Measurements from ENCODE around the gene MLN.

The MLN gene

GRCh38 chr6:33758815-33759216, 45.0 kb downstream of the MLN start:
- Histone ChIP-seq H3K9me3 (ENCODE audit: insufficient read depth, low read length) (no peaks in the 10 kb centered on the region), H3K9ac (ENCODE audit: low read length) (no peak overlapping the region), H3K27ac (ENCODE audit: low read length) (no peak overlapping the region), H3K4me3 (ENCODE audit: low read length) (no peak overlapping the region), H3K4me2 (ENCODE audit: low read length) (no peak overlapping the region), H3K79me2 (ENCODE audit: low read length) (no peaks in the 10 kb centered on the region), H3K36me3 (replicated peaks; ENCODE audit: low read depth, low read length) (no peaks in the 10 kb centered on the region), H2AFZ (ENCODE audit: low read depth, low read length) (no peak overlapping the region), H3K27me3 (ENCODE audit: low read depth, low read length) (peaks cover 5% of the 10 kb centered on the region), H3K4me1 (ENCODE audit: low read length) (peaks cover 12% of the 10 kb centered on the region), H4K20me1 (ENCODE audit: insufficient read depth, low read length) (no peaks in the 10 kb centered on the region)
- no peak for TF ChIP-seq EZH2phosphoT487 (IDR thresholded peaks at IDR 0.05; ENCODE audit: low read depth)

GRCh38 chr6:33757906-33758305, 45.9 kb downstream of the MLN start:
- H2AFZ ChIP-seq (ENCODE audit: low read depth, low read length): no peak overlapping the region
- peaks cover 5% of the 10 kb centered on the region for H3K27me3 ChIP-seq (ENCODE audit: low read depth, low read length)
- no peak overlapping the region for H3K4me2 ChIP-seq (ENCODE audit: low read length)
- no peaks in the 10 kb centered on the region for H3K36me3 ChIP-seq (replicated peaks; ENCODE audit: low read depth, low read length)
- peaks cover 12% of the 10 kb centered on the region for H3K4me1 ChIP-seq (ENCODE audit: low read length)
- no peak overlapping the region for H3K4me3 ChIP-seq (ENCODE audit: low read length)
- TF ChIP-seq, protein P1, sequence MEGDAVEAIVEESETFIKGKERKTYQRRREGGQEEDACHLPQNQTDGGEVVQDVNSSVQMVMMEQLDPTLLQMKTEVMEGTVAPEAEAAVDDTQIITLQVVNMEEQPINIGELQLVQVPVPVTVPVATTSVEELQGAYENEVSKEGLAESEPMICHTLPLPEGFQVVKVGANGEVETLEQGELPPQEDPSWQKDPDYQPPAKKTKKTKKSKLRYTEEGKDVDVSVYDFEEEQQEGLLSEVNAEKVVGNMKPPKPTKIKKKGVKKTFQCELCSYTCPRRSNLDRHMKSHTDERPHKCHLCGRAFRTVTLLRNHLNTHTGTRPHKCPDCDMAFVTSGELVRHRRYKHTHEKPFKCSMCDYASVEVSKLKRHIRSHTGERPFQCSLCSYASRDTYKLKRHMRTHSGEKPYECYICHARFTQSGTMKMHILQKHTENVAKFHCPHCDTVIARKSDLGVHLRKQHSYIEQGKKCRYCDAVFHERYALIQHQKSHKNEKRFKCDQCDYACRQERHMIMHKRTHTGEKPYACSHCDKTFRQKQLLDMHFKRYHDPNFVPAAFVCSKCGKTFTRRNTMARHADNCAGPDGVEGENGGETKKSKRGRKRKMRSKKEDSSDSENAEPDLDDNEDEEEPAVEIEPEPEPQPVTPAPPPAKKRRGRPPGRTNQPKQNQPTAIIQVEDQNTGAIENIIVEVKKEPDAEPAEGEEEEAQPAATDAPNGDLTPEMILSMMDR (IDR thresholded peaks at IDR 0.05; ENCODE audit: low read depth, low read length): no peak
- TF ChIP-seq EZH2phosphoT487 (IDR thresholded peaks at IDR 0.05; ENCODE audit: low read depth): no peak
- H3K27ac ChIP-seq (ENCODE audit: low read length): no peak overlapping the region
- H3K79me2 ChIP-seq (ENCODE audit: low read length): no peaks in the 10 kb centered on the region
- no peak overlapping the region for H3K9ac ChIP-seq (ENCODE audit: low read length)
- no peaks in the 10 kb centered on the region for H3K9me3 ChIP-seq (ENCODE audit: insufficient read depth, low read length)
- no peaks in the 10 kb centered on the region for H4K20me1 ChIP-seq (ENCODE audit: insufficient read depth, low read length)

GRCh38 chr6:33757113-33757512, 46.7 kb downstream of the MLN start:
- no peak for TF ChIP-seq EZH2phosphoT487 (IDR thresholded peaks at IDR 0.05; ENCODE audit: low read depth)
- TF ChIP-seq, protein P1 (IDR thresholded peaks at IDR 0.05; ENCODE audit: low read depth, low read length): no peak
- Histone ChIP-seq H3K27ac (ENCODE audit: low read length) (no peak overlapping the region), H3K9me3 (ENCODE audit: insufficient read depth, low read length) (no peaks in the 10 kb centered on the region), H3K4me2 (ENCODE audit: low read length) (no peak overlapping the region), H2AFZ (ENCODE audit: low read depth, low read length) (no peak overlapping the region), H3K27me3 (ENCODE audit: low read depth, low read length) (peaks cover 5% of the 10 kb centered on the region), H3K4me3 (ENCODE audit: low read length) (no peak overlapping the region), H3K4me1 (ENCODE audit: low read length) (peaks cover 12% of the 10 kb centered on the region), H3K36me3 (replicated peaks; ENCODE audit: low read depth, low read length) (no peaks in the 10 kb centered on the region), H3K9ac (ENCODE audit: low read length) (no peak overlapping the region), H3K79me2 (ENCODE audit: low read length) (no peaks in the 10 kb centered on the region), H4K20me1 (ENCODE audit: insufficient read depth, low read length) (no peaks in the 10 kb centered on the region)

DNA sequence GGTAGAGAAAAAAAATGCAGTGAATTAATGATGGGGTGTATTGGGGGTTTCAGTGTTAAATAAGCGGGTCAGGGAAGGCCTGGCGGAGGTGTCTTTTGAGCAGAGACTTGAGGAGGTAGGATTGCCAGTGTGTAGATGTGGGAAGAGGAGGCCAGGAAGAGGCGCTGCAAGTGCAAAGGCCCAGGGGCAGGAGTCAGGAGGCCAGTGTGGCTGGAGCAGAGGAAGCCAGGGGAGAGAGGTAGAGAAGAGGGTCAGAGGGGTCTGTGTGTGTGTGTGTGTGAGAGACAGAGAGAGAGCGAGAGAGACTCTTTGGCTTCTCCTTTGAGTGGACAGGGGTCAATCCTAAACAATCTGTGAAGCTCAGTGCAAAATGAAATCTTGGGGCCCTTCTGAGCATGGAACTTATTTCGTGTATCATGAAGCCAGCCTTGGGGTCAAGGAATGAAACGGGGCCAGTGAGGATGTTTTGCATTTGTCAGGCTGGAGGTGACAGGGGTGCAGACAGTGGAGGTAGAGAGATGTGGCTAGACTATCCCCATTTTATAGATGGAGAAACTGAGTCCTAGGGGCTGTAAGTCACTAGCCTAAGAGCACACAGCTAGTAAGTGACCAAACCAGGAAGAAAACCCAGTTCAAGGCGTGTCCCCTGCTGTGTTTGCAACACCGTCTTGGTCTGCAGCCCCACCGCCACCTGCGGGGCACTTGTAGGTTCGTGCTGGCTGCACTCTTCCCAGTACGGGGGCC, 47.4 kb downstream of the MLN start:
- Histone ChIP-seq H3K27ac (ENCODE audit: low read length) (no peak overlapping the region), H3K9ac (ENCODE audit: low read length) (no peak overlapping the region), H3K9me3 (ENCODE audit: insufficient read depth, low read length) (no peaks in the 10 kb centered on the region), H3K36me3 (replicated peaks; ENCODE audit: low read depth, low read length) (no peaks in the 10 kb centered on the region), H3K4me1 (ENCODE audit: low read length) (peaks cover 12% of the 10 kb centered on the region), H3K4me3 (ENCODE audit: low read length) (no peak overlapping the region), H2AFZ (ENCODE audit: low read depth, low read length) (no peak overlapping the region), H3K27me3 (ENCODE audit: low read depth, low read length) (peaks cover 5% of the 10 kb centered on the region), H4K20me1 (ENCODE audit: insufficient read depth, low read length) (no peaks in the 10 kb centered on the region), H3K79me2 (ENCODE audit: low read length) (no peaks in the 10 kb centered on the region), H3K4me2 (ENCODE audit: low read length) (no peak overlapping the region)
- TF ChIP-seq, protein P1 (IDR thresholded peaks at IDR 0.05; ENCODE audit: low read depth, low read length): no peak
- TF ChIP-seq EZH2phosphoT487 (IDR thresholded peaks at IDR 0.05; ENCODE audit: low read depth): no peak
